ENCODE measurements around the gene KIF7. TPM values are rescaled to one million over a fixed set of nuclear protein-coding genes. Genes with fewer than 3 reads are reported as not detected.

The KIF7 gene, protein sequence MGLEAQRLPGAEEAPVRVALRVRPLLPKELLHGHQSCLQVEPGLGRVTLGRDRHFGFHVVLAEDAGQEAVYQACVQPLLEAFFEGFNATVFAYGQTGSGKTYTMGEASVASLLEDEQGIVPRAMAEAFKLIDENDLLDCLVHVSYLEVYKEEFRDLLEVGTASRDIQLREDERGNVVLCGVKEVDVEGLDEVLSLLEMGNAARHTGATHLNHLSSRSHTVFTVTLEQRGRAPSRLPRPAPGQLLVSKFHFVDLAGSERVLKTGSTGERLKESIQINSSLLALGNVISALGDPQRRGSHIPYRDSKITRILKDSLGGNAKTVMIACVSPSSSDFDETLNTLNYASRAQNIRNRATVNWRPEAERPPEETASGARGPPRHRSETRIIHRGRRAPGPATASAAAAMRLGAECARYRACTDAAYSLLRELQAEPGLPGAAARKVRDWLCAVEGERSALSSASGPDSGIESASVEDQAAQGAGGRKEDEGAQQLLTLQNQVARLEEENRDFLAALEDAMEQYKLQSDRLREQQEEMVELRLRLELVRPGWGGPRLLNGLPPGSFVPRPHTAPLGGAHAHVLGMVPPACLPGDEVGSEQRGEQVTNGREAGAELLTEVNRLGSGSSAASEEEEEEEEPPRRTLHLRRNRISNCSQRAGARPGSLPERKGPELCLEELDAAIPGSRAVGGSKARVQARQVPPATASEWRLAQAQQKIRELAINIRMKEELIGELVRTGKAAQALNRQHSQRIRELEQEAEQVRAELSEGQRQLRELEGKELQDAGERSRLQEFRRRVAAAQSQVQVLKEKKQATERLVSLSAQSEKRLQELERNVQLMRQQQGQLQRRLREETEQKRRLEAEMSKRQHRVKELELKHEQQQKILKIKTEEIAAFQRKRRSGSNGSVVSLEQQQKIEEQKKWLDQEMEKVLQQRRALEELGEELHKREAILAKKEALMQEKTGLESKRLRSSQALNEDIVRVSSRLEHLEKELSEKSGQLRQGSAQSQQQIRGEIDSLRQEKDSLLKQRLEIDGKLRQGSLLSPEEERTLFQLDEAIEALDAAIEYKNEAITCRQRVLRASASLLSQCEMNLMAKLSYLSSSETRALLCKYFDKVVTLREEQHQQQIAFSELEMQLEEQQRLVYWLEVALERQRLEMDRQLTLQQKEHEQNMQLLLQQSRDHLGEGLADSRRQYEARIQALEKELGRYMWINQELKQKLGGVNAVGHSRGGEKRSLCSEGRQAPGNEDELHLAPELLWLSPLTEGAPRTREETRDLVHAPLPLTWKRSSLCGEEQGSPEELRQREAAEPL (N-terminal part only)
- 0.81 and 2.3 TPM in 2 replicates for total RNA-seq

DNA sequence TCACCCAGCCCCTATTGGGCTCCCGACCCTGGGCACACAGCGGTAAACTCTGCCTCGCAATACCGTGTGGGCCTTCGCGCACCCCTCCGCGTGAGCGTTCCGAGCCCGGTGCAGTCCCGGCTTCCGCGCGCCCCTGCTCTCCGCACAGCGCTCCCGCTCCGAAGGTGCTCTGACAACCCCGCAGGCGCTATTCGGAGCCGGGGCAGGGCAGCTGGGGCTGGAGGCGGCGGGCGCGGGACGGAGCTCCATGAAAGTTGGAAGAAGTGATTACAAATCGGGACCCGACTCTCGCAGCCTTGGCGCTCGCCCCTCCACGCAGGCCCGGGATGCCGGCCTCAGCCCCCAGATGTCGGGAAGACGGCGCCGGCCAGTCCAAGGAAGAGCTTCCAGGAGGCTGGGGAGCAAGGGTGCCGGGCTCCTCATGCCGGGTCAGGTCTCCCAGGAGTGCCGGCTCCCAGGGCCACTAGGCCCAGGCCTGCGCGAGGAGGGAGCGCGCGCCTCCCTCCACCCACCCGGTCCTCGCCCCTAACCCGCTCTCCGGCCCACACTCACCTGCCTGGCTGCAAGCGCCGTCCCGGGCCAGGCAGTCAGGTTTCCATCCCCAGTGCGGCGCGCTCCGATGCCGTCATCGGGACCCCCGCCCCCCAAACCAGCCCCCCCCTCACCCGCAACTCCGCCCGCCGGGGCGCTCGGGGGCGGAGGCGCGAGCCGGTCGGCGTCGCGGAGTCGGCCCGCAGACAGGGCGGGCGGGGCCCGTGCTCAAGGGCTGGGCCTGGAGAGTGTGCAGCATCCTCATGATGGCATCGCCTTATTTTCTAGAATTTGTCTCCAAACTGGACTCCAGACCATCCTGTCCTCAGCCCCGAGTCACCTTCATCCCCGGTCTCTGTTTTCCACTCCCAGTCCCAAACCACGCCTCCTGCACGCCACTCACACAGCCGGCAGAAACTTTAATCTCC lies at the start of gene KIF7:
TSS of gene KIF7 (minus strand) at position 621 of the 959 bp plus-strand sequence. CDS start 2,537 bp downstream, outside the sequence.

GRCh38 chr15:89690276-89691218 lies 35.3 kb upstream of the KIF7 start, which contains the start of the genes PEX11A and WDR93:
TSS of gene PEX11A (minus strand) at chr15:89690754. CDS start at chr15:89690632, 122 bp downstream.
TSS of gene WDR93 (plus strand) at chr15:89690811. CDS start at chr15:89701747, 10,936 bp downstream.

DNA sequence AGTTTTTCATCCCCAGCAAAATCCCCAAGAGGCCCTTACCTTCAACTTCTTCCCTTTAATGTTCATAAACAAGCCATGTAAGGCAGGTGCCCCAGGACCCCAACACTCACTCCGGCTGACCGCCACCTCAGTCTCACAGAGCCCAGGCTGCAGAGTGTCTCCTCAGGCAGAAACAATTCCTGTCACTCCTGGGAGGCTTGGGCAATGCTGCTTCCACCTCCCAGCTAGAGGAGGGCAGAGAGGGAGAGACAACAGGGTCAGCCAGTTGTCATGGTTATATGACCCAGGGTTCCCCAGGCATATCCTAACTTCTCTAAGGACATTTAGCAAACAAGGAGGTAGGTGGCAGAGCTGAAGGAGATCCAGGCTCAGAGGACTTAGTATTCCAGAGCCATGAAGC lies 23.9 kb upstream of the KIF7 start, which contains the start of gene PLIN1:
TSS of gene PLIN1 (minus strand) at position 156 of the 400 bp plus-strand sequence. CDS start 1,878 bp downstream, outside the sequence.

Other genes starting within 250 kb of the KIF7 start
- gene RHCG, start 158.9 kb downstream of the KIF7 start, total RNA-seq, result under 0.01 TPM in 1 of 2 replicates, not detected in the other
- gene TICRR, start 80.0 kb downstream of the KIF7 start, total RNA-seq, result 4.0 and 5.0 TPM in 2 replicates
- 0.06 TPM in 1 of 2 replicates, not detected in the other for gene PLIN1, start 23.9 kb upstream of the KIF7 start, total RNA-seq
- gene PEX11A, start 35.3 kb upstream of the KIF7 start, total RNA-seq, result 1.6 and 6.2 TPM in 2 replicates
- under 0.01 TPM in 1 of 2 replicates, not detected in the other for gene WDR93, start 35.3 kb upstream of the KIF7 start, total RNA-seq
- gene MESP1, start 95.8 kb upstream of the KIF7 start, total RNA-seq, result 0.16 and 0.31 TPM in 2 replicates
- not detected in 2 replicates for gene MESP2, start 120.9 kb upstream of the KIF7 start, total RNA-seq
- gene ANPEP, start 159.4 kb upstream of the KIF7 start, total RNA-seq, result 6.0 and 14.2 TPM in 2 replicates
- gene AP3S2, start 238.5 kb upstream of the KIF7 start, total RNA-seq, result 20.6 and 51.0 TPM in 2 replicates

All from bladder microvascular endothelial cell (primary cell).